ENCODE results near the gene ATP8B3.

ATP8B3 gene

GRCh38 chr19:1832046-1832663, 20.1 kb upstream of the ATP8B3 start:
- no peak for DNase-seq (ENCODE audit: low spot score)
- TF ChIP-seq CTCF (IDR thresholded peaks at IDR 0.05): no peak
- H3K4me3 ChIP-seq: no peak overlapping the region
- no peak overlapping the region for H3K27ac ChIP-seq

GRCh38 chr19:1830978-1831377, 18.9 kb upstream of the ATP8B3 start:
- H3K27ac ChIP-seq: no peak overlapping the region
- TF ChIP-seq CTCF (IDR thresholded peaks at IDR 0.05): no peak

GRCh38 chr19:1830568-1830967, 18.5 kb upstream of the ATP8B3 start:
- Histone ChIP-seq H3K4me3 (no peak overlapping the region), H3K27ac (no peak overlapping the region)
- TF ChIP-seq CTCF (IDR thresholded peaks at IDR 0.05): no peak
- no peak for DNase-seq (ENCODE audit: low spot score)

More at GRCh38 chr19:1830978-1831377, 18.9 kb upstream of the ATP8B3 start:
- no peak for DNase-seq (ENCODE audit: low spot score)
- H3K4me3 ChIP-seq: no peak overlapping the region

- TF ChIP-seq CTCF (IDR thresholded peaks at IDR 0.05): no peak
- Histone ChIP-seq H3K4me3 (no peak overlapping the region), H3K27ac (no peak overlapping the region)
- DNase-seq (ENCODE audit: low spot score): no peak
Observed at GRCh38 chr19:1829958-1830357, 17.9 kb upstream of the ATP8B3 start.

- TF ChIP-seq CTCF (IDR thresholded peaks at IDR 0.05): no peak
- DNase-seq (ENCODE audit: low spot score): no peak
- no peak overlapping the region for H3K4me3 ChIP-seq
- no peak overlapping the region for H3K27ac ChIP-seq
Observed at GRCh38 chr19:1828279-1829238, 16.5 kb upstream of the ATP8B3 start.

GRCh38 chr19:1827566-1828278, 15.6 kb upstream of the ATP8B3 start:
- no peak overlapping the region for H3K4me3 ChIP-seq
- DNase-seq (ENCODE audit: low spot score): no peak
- H3K27ac ChIP-seq: no peak overlapping the region
- TF ChIP-seq CTCF (IDR thresholded peaks at IDR 0.05): no peak
